ENCODE measurements around the gene LDLRAD4.

Gene LDLRAD4

DNA sequence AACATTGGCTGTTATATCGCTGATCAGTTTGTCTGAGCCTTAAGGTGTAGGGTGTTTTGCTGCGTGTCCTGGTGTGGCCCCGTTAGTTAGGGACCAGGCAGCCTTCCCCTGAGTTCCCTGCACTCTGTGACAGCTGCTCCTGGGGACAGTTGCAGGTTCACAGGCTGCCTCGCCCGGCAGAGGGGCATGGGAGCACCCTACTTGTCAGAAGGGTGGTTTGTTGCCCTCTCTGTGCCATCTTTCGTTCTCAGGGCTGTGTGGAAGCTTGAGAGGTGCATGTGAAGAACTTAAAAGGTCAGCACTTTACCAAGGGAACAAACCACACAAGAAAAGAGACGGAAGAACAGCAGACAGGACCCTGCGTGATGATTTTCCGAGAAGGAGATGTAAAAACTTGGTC is 159.6 kb downstream of the LDLRAD4 start:
- no peaks in the 10 kb centered on the region for H3K27me3 ChIP-seq (ENCODE audit: low read length)
- H3K36me3 ChIP-seq (ENCODE audit: low read length) = no peaks in the 10 kb centered on the region
- no peak for TF ChIP-seq EZH2phosphoT487 (conservative IDR thresholded peaks at IDR 0.05; ENCODE audit: low read length)
- TF ChIP-seq, protein P1, sequence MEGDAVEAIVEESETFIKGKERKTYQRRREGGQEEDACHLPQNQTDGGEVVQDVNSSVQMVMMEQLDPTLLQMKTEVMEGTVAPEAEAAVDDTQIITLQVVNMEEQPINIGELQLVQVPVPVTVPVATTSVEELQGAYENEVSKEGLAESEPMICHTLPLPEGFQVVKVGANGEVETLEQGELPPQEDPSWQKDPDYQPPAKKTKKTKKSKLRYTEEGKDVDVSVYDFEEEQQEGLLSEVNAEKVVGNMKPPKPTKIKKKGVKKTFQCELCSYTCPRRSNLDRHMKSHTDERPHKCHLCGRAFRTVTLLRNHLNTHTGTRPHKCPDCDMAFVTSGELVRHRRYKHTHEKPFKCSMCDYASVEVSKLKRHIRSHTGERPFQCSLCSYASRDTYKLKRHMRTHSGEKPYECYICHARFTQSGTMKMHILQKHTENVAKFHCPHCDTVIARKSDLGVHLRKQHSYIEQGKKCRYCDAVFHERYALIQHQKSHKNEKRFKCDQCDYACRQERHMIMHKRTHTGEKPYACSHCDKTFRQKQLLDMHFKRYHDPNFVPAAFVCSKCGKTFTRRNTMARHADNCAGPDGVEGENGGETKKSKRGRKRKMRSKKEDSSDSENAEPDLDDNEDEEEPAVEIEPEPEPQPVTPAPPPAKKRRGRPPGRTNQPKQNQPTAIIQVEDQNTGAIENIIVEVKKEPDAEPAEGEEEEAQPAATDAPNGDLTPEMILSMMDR (IDR thresholded peaks at IDR 0.05; ENCODE audit: insufficient read depth, low read length, poor library complexity, severe bottlenecking) = no peak
- H3K79me2 ChIP-seq (ENCODE audit: insufficient read depth, low read length) = no peaks in the 10 kb centered on the region
- H3K9ac ChIP-seq (ENCODE audit: low read length) = no peak overlapping the region
- H2AFZ ChIP-seq (ENCODE audit: low read depth, low read length, severe bottlenecking) = no peak overlapping the region
- H4K20me1 ChIP-seq (ENCODE audit: low read depth, low read length) = no peaks in the 10 kb centered on the region
- no peak overlapping the region for H3K27ac ChIP-seq (ENCODE audit: low read depth, low read length)
- H3F3A ChIP-seq (ENCODE audit: insufficient read depth) = no peaks in the 10 kb centered on the region
- no peaks in the 10 kb centered on the region for H3K9me2 ChIP-seq (replicated peaks; ENCODE audit: insufficient read depth, low read length)
- no peak overlapping the region for H3K4me3 ChIP-seq (ENCODE audit: insufficient read depth, low read length, poor library complexity, severe bottlenecking)
- H3K4me2 ChIP-seq (ENCODE audit: low read depth, low read length, poor library complexity, severe bottlenecking) = no peak overlapping the region
- H3K9me3 ChIP-seq (ENCODE audit: insufficient read depth, low read length) = no peaks in the 10 kb centered on the region

DNA sequence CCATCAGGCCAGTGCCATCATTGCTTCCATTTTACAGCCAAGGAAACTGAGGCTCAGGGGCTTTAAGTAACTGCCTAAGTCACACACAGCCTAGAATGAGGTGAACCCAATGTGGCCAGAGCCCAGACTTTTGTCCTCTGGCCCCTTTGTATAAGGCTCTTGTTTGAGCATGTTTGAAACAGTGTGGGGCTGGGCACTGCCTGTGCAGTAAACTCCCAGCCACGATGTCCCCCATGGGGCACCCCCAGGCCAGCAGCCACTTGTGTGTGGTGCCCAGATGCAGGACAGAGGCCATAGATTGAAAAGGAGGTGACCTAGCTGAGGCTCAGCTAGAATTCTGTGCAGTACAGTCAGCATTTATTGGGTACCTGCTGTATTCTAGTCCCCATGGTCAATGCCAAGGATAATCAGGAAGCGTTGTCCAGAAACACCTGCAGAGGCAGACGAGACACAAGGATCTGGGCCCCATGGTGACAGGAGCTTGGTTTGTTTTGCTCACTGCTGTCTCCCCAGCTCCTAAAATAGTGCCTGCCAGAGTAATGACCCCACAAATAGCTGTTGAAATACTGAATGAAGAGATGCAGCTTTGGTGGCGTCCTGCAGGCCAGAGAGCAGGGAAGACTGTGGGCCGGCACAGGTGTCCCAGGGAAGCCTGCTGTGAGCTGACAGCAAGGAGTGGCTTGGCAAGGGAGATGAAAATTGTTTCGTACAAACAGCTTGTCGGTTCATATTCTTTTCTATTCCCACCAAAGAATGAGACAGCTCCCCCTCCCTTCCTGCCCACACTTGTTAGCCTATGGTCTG is 160.7 kb downstream of the LDLRAD4 start:
- Histone ChIP-seq H3K27ac (ENCODE audit: low read depth, low read length) (no peak overlapping the region), H3F3A (ENCODE audit: insufficient read depth) (no peaks in the 10 kb centered on the region), H3K9me2 (replicated peaks; ENCODE audit: insufficient read depth, low read length) (no peaks in the 10 kb centered on the region), H2AFZ (ENCODE audit: low read depth, low read length, severe bottlenecking) (no peak overlapping the region), H3K27me3 (ENCODE audit: low read length) (no peaks in the 10 kb centered on the region), H3K4me2 (ENCODE audit: low read depth, low read length, poor library complexity, severe bottlenecking) (no peak overlapping the region), H4K20me1 (ENCODE audit: low read depth, low read length) (no peaks in the 10 kb centered on the region), H3K9me3 (ENCODE audit: insufficient read depth, low read length) (no peaks in the 10 kb centered on the region), H3K36me3 (ENCODE audit: low read length) (no peaks in the 10 kb centered on the region), H3K9ac (ENCODE audit: low read length) (no peak overlapping the region), H3K79me2 (ENCODE audit: insufficient read depth, low read length) (no peaks in the 10 kb centered on the region), H3K4me3 (ENCODE audit: insufficient read depth, low read length, poor library complexity, severe bottlenecking) (no peak overlapping the region)
- no peak for TF ChIP-seq EZH2phosphoT487 (conservative IDR thresholded peaks at IDR 0.05; ENCODE audit: low read length)
- TF ChIP-seq, protein P1 (IDR thresholded peaks at IDR 0.05; ENCODE audit: insufficient read depth, low read length, poor library complexity, severe bottlenecking) = no peak

DNA sequence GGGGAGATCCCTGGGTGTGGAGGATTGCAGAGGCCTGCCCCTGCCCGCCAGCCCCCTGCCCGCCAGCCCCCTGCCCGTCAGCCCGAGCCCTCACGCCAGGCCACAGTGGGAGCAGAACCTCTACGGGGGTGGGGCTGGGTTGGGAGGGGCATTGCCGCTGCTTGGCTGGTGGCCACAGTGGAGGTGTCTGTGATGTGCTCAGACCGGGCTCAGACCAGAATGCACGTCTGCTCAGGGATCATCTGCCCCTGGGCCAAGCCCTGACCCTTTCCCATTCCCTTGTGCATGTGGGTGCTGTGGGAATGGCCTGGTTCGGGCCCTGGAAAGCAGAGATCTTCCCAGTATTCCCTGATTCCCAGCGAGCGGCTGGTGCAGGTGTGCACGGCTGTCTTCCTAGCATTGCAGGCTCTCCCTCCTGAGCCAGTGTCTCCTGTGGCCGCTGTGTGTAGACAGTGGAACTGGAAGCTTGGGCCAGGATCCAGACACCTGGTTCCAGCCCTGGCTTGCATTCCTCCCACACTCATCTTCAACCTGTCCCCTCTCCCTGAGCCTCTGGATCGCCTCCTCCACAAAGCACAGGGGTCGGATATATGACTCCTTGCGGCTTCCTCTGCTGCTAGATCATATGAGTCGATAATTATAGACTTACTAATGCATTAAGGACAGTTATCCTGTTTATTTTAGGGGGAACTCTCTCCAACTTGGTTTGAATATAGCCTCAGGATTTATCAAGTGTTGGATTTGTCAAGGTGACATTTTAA is 161.6 kb downstream of the LDLRAD4 start:
- Histone ChIP-seq H3K27me3 (ENCODE audit: low read length) (no peaks in the 10 kb centered on the region), H4K20me1 (ENCODE audit: low read depth, low read length) (no peaks in the 10 kb centered on the region), H3K4me3 (ENCODE audit: insufficient read depth, low read length, poor library complexity, severe bottlenecking) (no peak overlapping the region), H3K79me2 (ENCODE audit: insufficient read depth, low read length) (no peaks in the 10 kb centered on the region), H3K27ac (ENCODE audit: low read depth, low read length) (no peak overlapping the region), H3K4me2 (ENCODE audit: low read depth, low read length, poor library complexity, severe bottlenecking) (no peak overlapping the region), H3F3A (ENCODE audit: insufficient read depth) (no peaks in the 10 kb centered on the region), H3K36me3 (ENCODE audit: low read length) (no peaks in the 10 kb centered on the region), H3K9me3 (ENCODE audit: insufficient read depth, low read length) (no peaks in the 10 kb centered on the region), H3K9ac (ENCODE audit: low read length) (no peak overlapping the region), H2AFZ (ENCODE audit: low read depth, low read length, severe bottlenecking) (no peak overlapping the region), H3K9me2 (replicated peaks; ENCODE audit: insufficient read depth, low read length) (no peaks in the 10 kb centered on the region)
- TF ChIP-seq, protein P1 (IDR thresholded peaks at IDR 0.05; ENCODE audit: insufficient read depth, low read length, poor library complexity, severe bottlenecking) = no peak
- no peak for TF ChIP-seq EZH2phosphoT487 (conservative IDR thresholded peaks at IDR 0.05; ENCODE audit: low read length)

Measured in SU-DHL-6 (cell line).